A549 (cell line): ENCODE measurements around the gene TYK2. TPM values are rescaled to one million over a fixed set of nuclear protein-coding genes. Genes with fewer than 3 reads are reported as not detected.

Source experiments
- ATAC-seq, 2 experiments: fragments of 200-7000 bp in 1 of 2; fragments of >200 bp in 1 of 2; cut with Nextera tagmentation in 1 of 2; cut with Tn5 transposase in 1 of 2; 3 replicates each; pipeline versions ENCODE4 v1.8.0 to v1.9.1; 2018 to 2020; ENCODE audit warnings: mild to moderate bottlenecking in 1 of 2, moderate library complexity in 1 of 2
- CTCF ChIA-PET: fragments of 300-600 bp; sonication (Branson Sonifier 250); formaldehyde crosslinking; extraction: SDS; loops from one replicate; lab custom pipeline; 2021; ENCODE audit warnings: antibody characterized with exemption, inconsistent platforms; lab: Yijun Ruan, JAX
- POLR2A ChIA-PET: fragments of 350-600 bp; formaldehyde crosslinking; extraction: SDS; loops from one replicate; lab custom pipeline; 2021; ENCODE audit warnings: antibody characterized with exemption, inconsistent platforms; lab: Yijun Ruan, JAX
- DNase-seq, 2 experiments: peaks; one replicate each; pipeline versions ENCODE4 v3.0.0 to v3.0.0-alpha.2; 2011 to 2016; ENCODE audit warnings: low read depth in 1 of 2, low spot score in 1 of 2
- FAIRE-seq: peaks from 2 replicates; lab custom pipeline; 2011; peaks lifted over from hg19 to GRCh38; lab: Jason Lieb, UNC
- H3K27ac ChIP-seq, 2 experiments: fragments of >200 bp; sonication (Bioruptor Twin); formaldehyde crosslinking; 3 replicates each; pipeline ENCODE4 v1.5.1; 2016 to 2017
- H3K4me1 ChIP-seq: fragments of >200 bp; sonication (Bioruptor Twin); formaldehyde crosslinking; 3 replicates; pipeline ENCODE4 v1.6.1; 2016
- H3K4me2 ChIP-seq: fragments of >200 bp; sonication (Bioruptor Twin); formaldehyde crosslinking; 3 replicates; pipeline ENCODE4 v1.6.1; 2016
- H3K4me3 ChIP-seq: fragments of >200 bp; sonication (Bioruptor Twin); formaldehyde crosslinking; 3 replicates; pipeline ENCODE4 v1.5.1; 2016
- H3K9me3 ChIP-seq: fragments of >200 bp; sonication (Bioruptor Twin); formaldehyde crosslinking; 3 replicates; pipeline ENCODE4 v1.6.1; 2016
- BCL3 ChIP-seq: fragments of >200 bp; sonication (Bioruptor Twin); formaldehyde crosslinking; IDR thresholded peaks from 3 replicates; pipeline ENCODE4 v1.6.1; 2016
- BHLHE40 ChIP-seq: IDR thresholded peaks from 2 replicates; pipeline ENCODE4 v1.6.1; 2012; ENCODE audit warnings: low read depth, low read length, inconsistent platforms
- CHD2 ChIP-seq: fragments of 150-350 bp; IDR thresholded peaks from 2 replicates; pipeline ENCODE4 v1.6.1; 2014; ENCODE audit warnings: low read length; ENCODE audit not compliant: partially characterized antibody
- ELK1 ChIP-seq: fragments of 150-350 bp; IDR thresholded peaks from 2 replicates; pipeline ENCODE4 v1.6.1; 2014; ENCODE audit warnings: low read depth, mild to moderate bottlenecking, low read length
- EP300 ChIP-seq, 2 experiments: fragments of >200 bp; sonication (Bioruptor Twin); formaldehyde crosslinking; IDR thresholded peaks; 2 replicates in 1 of 2; 3 replicates in 1 of 2; pipeline ENCODE4 v1.6.1; 2016 to 2017
- FOSB ChIP-seq: fragments of 250-450 bp; sonication (Bioruptor Pico); IDR thresholded peaks from 2 replicates; pipeline ENCODE4 v1.5.0; 2020; ENCODE audit warnings: mild to moderate bottlenecking, moderate library complexity
- FOSL2 ChIP-seq, 2 experiments: fragments of 450-650 bp in 1 of 2; fragments of >200 bp in 1 of 2; sonication (Bioruptor Twin) in 1 of 2; formaldehyde crosslinking; IDR thresholded peaks; 2 replicates each; pipeline versions ENCODE4 v1.5.0 to v1.6.1; 2016 to 2020; ENCODE audit warnings: mild to moderate bottlenecking in 1 of 2, moderate library complexity in 1 of 2
- FOXS1 ChIP-seq: fragments of 250-450 bp; sonication (Bioruptor Pico); IDR thresholded peaks from 2 replicates; pipeline ENCODE4 v1.5.0; 2020; ENCODE audit warnings: mild to moderate bottlenecking, moderate library complexity
- GATA3 ChIP-seq: IDR thresholded peaks from 2 replicates; pipeline ENCODE4 v1.6.1; 2012; ENCODE audit warnings: borderline replicate concordance
- HDAC2 ChIP-seq: fragments of 200-600 bp; sonication (generic); IDR thresholded peaks from 2 replicates; pipeline ENCODE4 v1.6.1; 2016
- HMGXB4 ChIP-seq: fragments of 250-450 bp; sonication (Bioruptor Pico); IDR thresholded peaks from 2 replicates; pipeline ENCODE4 v1.5.0; 2021; ENCODE audit warnings: mild to moderate bottlenecking, moderate library complexity, borderline replicate concordance
- HOXA7 ChIP-seq: fragments of 250-450 bp; sonication (Bioruptor Pico); IDR thresholded peaks from 2 replicates; pipeline ENCODE4 v1.5.0; 2020; ENCODE audit warnings: mild to moderate bottlenecking, moderate library complexity
- HOXB13 ChIP-seq: fragments of 250-450 bp; sonication (Bioruptor Pico); IDR thresholded peaks from 2 replicates; pipeline ENCODE4 v1.5.0; 2020; ENCODE audit warnings: low read depth, mild to moderate bottlenecking, moderate library complexity
- JUN ChIP-seq, 2 experiments: fragments of >200 bp; sonication (Bioruptor Twin); formaldehyde crosslinking; IDR thresholded peaks; 2 replicates in 1 of 2; 3 replicates in 1 of 2; pipeline ENCODE4 v1.6.1; 2016 to 2017
- KDM5A ChIP-seq: fragments of 200-600 bp; sonication (generic); IDR thresholded peaks from 2 replicates; pipeline ENCODE4 v1.6.1; 2016; ENCODE audit warnings: antibody characterized with exemption, mild to moderate bottlenecking
- MAX ChIP-seq: IDR thresholded peaks from 2 replicates; pipeline ENCODE4 v1.6.1; 2012
- MYC ChIP-seq: IDR thresholded peaks from 2 replicates; pipeline ENCODE4 v1.6.1; 2012; ENCODE audit warnings: mild to moderate bottlenecking, inconsistent platforms, low read length, improper control_type of control experiment, borderline replicate concordance
- NFE2L2 ChIP-seq: fragments of 150-350 bp; conservative IDR thresholded peaks from 2 replicates; pipeline ENCODE4 v1.6.1; 2014; ENCODE audit warnings: low read length
- NPAS2 ChIP-seq: fragments of 250-450 bp; sonication (Bioruptor Pico); IDR thresholded peaks from 2 replicates; pipeline ENCODE4 v1.8.0; 2022; ENCODE audit warnings: mild to moderate bottlenecking, moderate library complexity, borderline replicate concordance
- PHF8 ChIP-seq: fragments of 200-600 bp; sonication (generic); IDR thresholded peaks from 2 replicates; pipeline ENCODE4 v1.6.1; 2016; ENCODE audit warnings: low read depth, mild to moderate bottlenecking, antibody characterized with exemption, moderate library complexity, borderline replicate concordance
- POLR2A ChIP-seq: IDR thresholded peaks from 2 replicates; pipeline ENCODE4 v1.6.1; 2012; ENCODE audit warnings: mild to moderate bottlenecking, low read length
- POLR2AphosphoS2 ChIP-seq: conservative IDR thresholded peaks from 2 replicates; pipeline ENCODE4 v1.6.1; 2012; ENCODE audit warnings: low read length, improper control_type of control experiment, inconsistent platforms
- RCOR1 ChIP-seq: fragments of 150-350 bp; IDR thresholded peaks from 2 replicates; pipeline ENCODE4 v1.6.1; 2014; ENCODE audit warnings: antibody characterized with exemption, low read length, low read depth
- RFX5 ChIP-seq: fragments of 450-650 bp; IDR thresholded peaks from 2 replicates; pipeline ENCODE4 v1.7.1; 2014; ENCODE audit warnings: antibody characterized with exemption, mild to moderate bottlenecking, moderate library complexity
- TP53 ChIP-seq: fragments of 250-450 bp; sonication (Bioruptor Pico); IDR thresholded peaks from 2 replicates; pipeline ENCODE4 v1.5.0; 2021; ENCODE audit warnings: mild to moderate bottlenecking, moderate library complexity
- WGBS: methylation state at CpG from one replicate; pipeline ENCODE4 v1.1.6; 2017; ENCODE audit errors: missing lambda C conversion rate; 5-methylcytosine and 5-hydroxymethylcytosine counted together
- polyA plus RNA-seq, 4 experiments: library from polyadenylated mRNA; depleted of rRNA in 3 of 4; stranded (reverse); fragments of >200 nt; fragmentation: RNase III in 1 of 4; extraction: RNeasy Plus Mini Kit Qiagen cat#74134 plus additional on column Dnase treatment in 1 of 4; gene quantifications; 2 replicates in 3 of 4; 3 replicates in 1 of 4; pipeline ENCODE4 v1.2.3, GENCODE V29; 2011 to 2017

The TYK2 gene
- polyA plus RNA-seq, 2 of the 4 experiments (the other 2 are of a cell fraction) = 17.0 to 57.1 TPM

GRCh38 chr19:10333758-10334587, 46.4 kb downstream of the TYK2 start:
- no peaks in the 10 kb centered on the region for H3K9me3 ChIP-seq
- H3K4me2 ChIP-seq = peak overlapping the region; percentile 92
- ChIA-PET POLR2A (interaction anchor here (0.6 to 2.5 kb wide), 10 partner anchors 9 to 65 kb away, joined by 3 to 12 read pairs (median 4); partner anchors contain the start of genes ICAM5 and TYK2), CTCF (interaction anchor here (0.8 to 2.0 kb wide), 5 partner anchors 10 to 84 kb away, joined by 3 to 9 read pairs (median 3); partner anchors contain the start of gene ICAM1)
- peaks cover 11% of the 10 kb centered on the region; the same call in 1 of the 3 replicates for H3K4me1 ChIP-seq
- FAIRE-seq (no peak), DNase-seq (no peak), ATAC-seq (peak; percentile 43 to 44)
- no peak for TF ChIP-seq JUN (IDR thresholded peaks at IDR 0.05)
- TF ChIP-seq FOSB (CRISPR knock-in tag) = no peak
- TF ChIP-seq BHLHE40 = no peak
- TF ChIP-seq HOXB13 (CRISPR knock-in tag) = no peak
- TF ChIP-seq GATA3 = no peak
- 3% methylated on average over 7 of the region's 44 CpGs for WGBS
- peak overlapping the region; percentile 81 to 97 for H3K27ac ChIP-seq
- peak overlapping the region; percentile 76 for H3K4me3 ChIP-seq

DNA sequence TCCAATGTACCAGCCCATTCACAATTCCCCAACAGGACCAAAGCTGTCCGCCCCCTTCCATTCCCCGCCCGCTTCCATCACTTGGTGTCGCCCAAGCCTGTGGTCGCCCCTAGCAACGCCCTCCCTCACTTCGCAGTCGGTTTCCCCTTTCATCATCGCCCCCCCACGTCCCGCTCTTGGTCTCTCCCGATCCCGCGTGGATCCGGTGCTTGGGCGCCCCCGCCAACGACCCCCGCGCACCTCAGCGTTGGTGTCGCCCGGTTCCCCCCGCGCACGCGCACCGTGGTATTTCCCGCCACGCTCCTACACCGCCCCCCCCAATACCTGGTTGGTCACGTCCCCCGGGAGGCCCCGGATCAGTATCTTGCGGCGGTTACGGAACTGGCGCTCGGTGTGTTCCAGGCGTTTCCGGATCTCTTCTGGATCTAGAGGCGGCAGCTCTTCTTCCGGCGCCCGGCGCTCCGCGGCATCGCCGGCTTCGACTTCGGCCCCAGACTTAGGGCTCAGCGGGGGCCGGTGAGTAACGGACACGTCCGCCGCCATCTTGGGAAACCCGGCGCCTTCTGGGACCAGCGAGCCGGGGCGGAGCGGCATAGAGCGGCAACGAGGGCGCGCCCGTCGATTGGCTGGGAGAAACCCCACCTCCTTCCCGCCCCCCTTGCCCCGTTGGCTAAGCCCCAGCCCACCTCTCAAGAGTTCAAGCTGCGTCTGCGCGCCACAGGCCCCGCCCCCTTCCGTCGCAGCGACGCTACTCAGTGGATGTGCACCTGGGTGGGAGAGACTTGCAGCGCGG, 47.2 kb downstream of the TYK2 start, which contains the start of gene RAVER1:
RAVER1 (minus strand) TSS at position 565 of the 793 bp plus-strand sequence; CDS start at position 543, 22 bp downstream.
- no peak for FAIRE-seq

More for the DNA sequence above, 47.2 kb downstream of the TYK2 start, which contains the start of gene RAVER1:
- DNase-seq (peak; percentile 88 to 97), ATAC-seq (peak; percentile 77 to 88)
- H3K4me3 ChIP-seq = peak within 1 kb of the TSS; percentile 76
- TF ChIP-seq ELK1 (no peak), RFX5 (no peak), GATA3 (peak; percentile 74), POLR2AphosphoS2 (no peak), BHLHE40 (no peak), HDAC2 (no peak), HMGXB4 (no peak), CHD2 (no peak), NFE2L2 (no peak), TP53 (CRISPR knock-in tag) (no peak), BCL3 (peak; percentile 83; the same call in 2 of the 3 replicates), EP300 (IDR thresholded peaks at IDR 0.05) (no peak), PHF8 (peak; percentile 81; the same call in 1 of the 2 replicates), RCOR1 (no peak), HOXB13 (CRISPR knock-in tag) (no peak), NPAS2 (no peak), FOSL2 (IDR thresholded peaks at IDR 0.05) (no peak), FOSL2 (CRISPR knock-in tag; IDR thresholded peaks at IDR 0.05) (peak; percentile 33; the same call in 1 of the 2 replicates), MAX (peak; percentile 74), HOXA7 (CRISPR knock-in tag) (no peak), JUN (IDR thresholded peaks at IDR 0.05) (peak in 1 of 2 experiments; percentile 76; a peak in 3 of 5 replicates), FOXS1 (CRISPR knock-in tag) (no peak), POLR2A (peak; percentile 70), KDM5A (peak; percentile 68), MYC (peak; percentile 15; the same call in 1 of the 2 replicates)
- ChIA-PET POLR2A (interaction anchor here (0.6 to 2.5 kb wide), 11 partner anchors 10 to 64 kb away, joined by 3 to 12 read pairs (median 4); partner anchors contain the start of genes ICAM5 and TYK2), CTCF (interaction anchor here (0.8 to 2.0 kb wide), 5 partner anchors 9 to 83 kb away, joined by 3 to 9 read pairs (median 3); partner anchors contain the start of gene ICAM1)
- H3K4me2 ChIP-seq = peak within 1 kb of the TSS; percentile 100
- peaks cover 11% of the 10 kb centered on the region; the same call in 1 of the 3 replicates for H3K4me1 ChIP-seq
- 4% methylated on average over 4 of the region's 82 CpGs for WGBS
- peak within 1 kb of the TSS; percentile 81 to 97 for H3K27ac ChIP-seq
- no peaks in the 10 kb centered on the region for H3K9me3 ChIP-seq
